CD4-positive, CD25-positive, alpha-beta regulatory T cell (primary cell): ENCODE data around the gene SSR3. TPM values are rescaled to one million over a fixed set of nuclear protein-coding genes. Genes with fewer than 3 reads are reported as not detected.

Source experiments
- ATAC-seq, 2 donors: fragments of 150-1000 bp; cut with Tn5 transposase; one replicate each; pipeline ENCODE4 v1.10.0; 2021; ENCODE audit warnings: low read depth in 2 of 2, moderate number of reproducible peaks in 2 of 2, moderate library complexity in 1 of 2
- DNase-seq, 3 donors: peaks; one replicate each; pipeline versions ENCODE4 v3.0.0 to v3.0.0-alpha.2; 2012 to 2022; ENCODE audit warnings: mixed read lengths in 1 of 3
- H3K27ac ChIP-seq: one replicate; pipeline ENCODE4 v1.7.0; 2013; ENCODE audit warnings: mild to moderate bottlenecking, low read length; ENCODE audit not compliant: insufficient read depth, poor library complexity, severe bottlenecking
- H3K27me3 ChIP-seq: one replicate; pipeline ENCODE4 v1.7.0; 2013; ENCODE audit warnings: low read length; ENCODE audit not compliant: control insufficient read depth, insufficient read depth
- H3K36me3 ChIP-seq: one replicate; pipeline ENCODE4 v1.7.0; 2013; ENCODE audit warnings: mild to moderate bottlenecking, low read length, moderate library complexity; ENCODE audit not compliant: control insufficient read depth, insufficient read depth
- H3K4me1 ChIP-seq: 2 replicates; pipeline ENCODE4 v1.7.0; 2013; ENCODE audit warnings: mild to moderate bottlenecking, low read length; ENCODE audit not compliant: insufficient read depth, control insufficient read depth, poor library complexity, severe bottlenecking
- H3K4me3 ChIP-seq: one replicate; pipeline ENCODE4 v1.7.0; 2013; ENCODE audit warnings: low read depth, mild to moderate bottlenecking, low read length, moderate library complexity
- H3K9me3 ChIP-seq, 2 experiments: 1 replicate in 1 of 2; 2 replicates in 1 of 2; pipeline ENCODE4 v1.7.0; 2013; ENCODE audit warnings: low read length in 2 of 2, mild to moderate bottlenecking in 1 of 2, moderate library complexity in 1 of 2; ENCODE audit not compliant: control insufficient read depth in 2 of 2
- H3K27ac Mint-ChIP-seq, 3 donors: one replicate each; pipeline ENCODE4 v1.8.0; 2020 to 2022; ENCODE audit warnings: mild to moderate bottlenecking in 3 of 3, mixed read lengths in 3 of 3, moderate library complexity in 2 of 3
- H3K27me3 Mint-ChIP-seq: one replicate; pipeline ENCODE4 v1.8.0; 2022; ENCODE audit warnings: mild to moderate bottlenecking, mixed read lengths
- H3K36me3 Mint-ChIP-seq: one replicate; pipeline ENCODE4 v1.8.0; 2020; ENCODE audit warnings: mixed read lengths
- H3K4me1 Mint-ChIP-seq, 4 donors: one replicate each; pipeline ENCODE4 v1.8.0; 2020 to 2022; ENCODE audit warnings: mixed read lengths in 4 of 4, mild to moderate bottlenecking in 1 of 4
- H3K4me3 Mint-ChIP-seq, 4 donors: one replicate each; pipeline ENCODE4 v1.8.0; 2020 to 2022; ENCODE audit warnings: mild to moderate bottlenecking in 4 of 4, mixed read lengths in 4 of 4, moderate library complexity in 3 of 4
- H3K9me3 Mint-ChIP-seq, 7 donors: one replicate each; pipeline ENCODE4 v1.8.0; 2020 to 2022; ENCODE audit warnings: mixed read lengths in 7 of 7, mild to moderate bottlenecking in 3 of 7, moderate library complexity in 2 of 7
- polyA plus RNA-seq, 4 donors: library from polyadenylated mRNA; unstranded; fragments of 300-500 nt; fragmentation: Illumina TruSeq; gene quantifications; one replicate each; pipeline ENCODE4 v1.2.3, GENCODE V29; 2021
- total RNA-seq: library from RNA; stranded (reverse); gene quantifications from one replicate; pipeline ENCODE4 v1.2.3, GENCODE V29; 2022

The SSR3 gene
- total and polyA plus RNA-seq, 5 donors from 2014 or later, result 73.9 to 183 (median 134) TPM

DNA sequence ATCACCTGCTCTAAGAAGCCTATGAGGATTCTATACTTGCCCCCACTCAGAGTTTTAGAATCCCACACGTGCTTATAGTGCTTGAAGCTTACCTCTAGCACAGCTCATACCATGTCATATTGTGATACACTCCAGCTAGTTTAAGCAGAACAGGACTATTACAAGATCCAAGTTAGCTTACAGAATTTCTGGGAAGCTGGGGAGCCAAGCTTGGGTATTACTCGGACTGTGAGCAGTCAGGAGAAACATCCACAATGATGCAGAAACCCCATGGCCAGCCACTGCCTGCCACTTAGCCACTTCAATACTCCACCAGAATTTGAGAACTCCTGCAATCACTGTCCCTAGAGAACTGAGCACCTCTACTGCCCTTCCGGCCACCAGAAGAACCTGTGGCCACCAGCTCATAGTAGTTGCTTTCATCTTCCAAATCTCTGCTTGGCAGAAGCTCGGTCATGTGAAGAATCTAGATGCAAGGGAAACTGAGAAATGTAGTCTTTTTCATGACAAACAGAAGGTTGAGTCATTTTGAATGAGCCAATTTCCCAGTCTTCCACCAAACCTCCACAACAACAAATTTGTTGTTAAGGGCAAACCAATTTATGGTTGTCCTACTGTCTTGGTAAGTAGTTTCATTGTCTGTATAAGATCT, 27.7 kb upstream of the SSR3 start:
- H3K27me3 ChIP-seq, result peaks cover 2% of the 10 kb centered on the region
- peaks cover 39% of the 10 kb centered on the region for H3K27me3 Mint-ChIP-seq
- peaks cover 0 to 6% (median 0%) of the 10 kb centered on the region in 7 donors for H3K9me3 Mint-ChIP-seq
- no peak overlapping the region for H3K4me3 ChIP-seq
- no peak overlapping the region for H3K27ac ChIP-seq
- H3K9me3 ChIP-seq, result no peaks in the 10 kb centered on the region
- H3K4me1 ChIP-seq, result no peaks in the 10 kb centered on the region
- no peaks in the 10 kb centered on the region for H3K36me3 ChIP-seq
- DNase-seq (no peak), ATAC-seq (no peak)
- H3K4me1 Mint-ChIP-seq, result no peaks in the 10 kb centered on the region
- no peaks in the 10 kb centered on the region for H3K36me3 Mint-ChIP-seq
- H3K27ac Mint-ChIP-seq, result no peak overlapping the region
- no peak overlapping the region for H3K4me3 Mint-ChIP-seq

- H3K4me3 Mint-ChIP-seq, result no peak overlapping the region
- H3K4me1 ChIP-seq, result no peaks in the 10 kb centered on the region
These were observed 27.0 kb upstream of the SSR3 start for GRCh38 chr3:156581954-156582353.

GRCh38 chr3:156581033-156581432, 26.1 kb upstream of the SSR3 start:
- Histone ChIP-seq H3K4me3 (no peak overlapping the region), H3K27me3 (peaks cover 9% of the 10 kb centered on the region), H3K4me1 (no peaks in the 10 kb centered on the region), H3K9me3 (no peaks in the 10 kb centered on the region), H3K27ac (no peak overlapping the region), H3K36me3 (no peaks in the 10 kb centered on the region)
- Mint-ChIP-seq H3K27me3 (peaks cover 43% of the 10 kb centered on the region), H3K4me1 (no peaks in the 10 kb centered on the region), H3K4me3 (no peak overlapping the region), H3K36me3 (no peaks in the 10 kb centered on the region), H3K9me3 (peaks cover 0 to 6% (median 0%) of the 10 kb centered on the region in 7 donors), H3K27ac (no peak overlapping the region)
- ATAC-seq (no peak), DNase-seq (no peak)

More at GRCh38 chr3:156581954-156582353, 27.0 kb upstream of the SSR3 start:
- no peak overlapping the region for H3K27ac ChIP-seq
- Mint-ChIP-seq H3K27ac (no peak overlapping the region), H3K27me3 (peaks cover 39% of the 10 kb centered on the region), H3K36me3 (no peaks in the 10 kb centered on the region), H3K9me3 (peaks cover 0 to 6% (median 0%) of the 10 kb centered on the region in 7 donors), H3K4me1 (no peaks in the 10 kb centered on the region)
- no peaks in the 10 kb centered on the region for H3K36me3 ChIP-seq
- H3K4me3 ChIP-seq, result no peak overlapping the region
- DNase-seq (no peak), ATAC-seq (no peak)
- H3K27me3 ChIP-seq, result peaks cover 4% of the 10 kb centered on the region
- H3K9me3 ChIP-seq, result no peaks in the 10 kb centered on the region

- no peak overlapping the region for H3K27ac Mint-ChIP-seq
- ATAC-seq (no peak), DNase-seq (no peak)
- no peak overlapping the region for H3K4me3 Mint-ChIP-seq
- no peaks in the 10 kb centered on the region for H3K4me1 ChIP-seq
- H3K4me1 Mint-ChIP-seq, result no peaks in the 10 kb centered on the region
- H3K27ac ChIP-seq, result no peak overlapping the region
- no peaks in the 10 kb centered on the region for H3K36me3 Mint-ChIP-seq
- no peaks in the 10 kb centered on the region for H3K36me3 ChIP-seq
- H3K9me3 Mint-ChIP-seq, result peaks cover 0 to 4% (median 0%) of the 10 kb centered on the region in 7 donors
- no peaks in the 10 kb centered on the region for H3K9me3 ChIP-seq
- peaks cover 18% of the 10 kb centered on the region for H3K27me3 ChIP-seq
- H3K4me3 ChIP-seq, result no peak overlapping the region
- H3K27me3 Mint-ChIP-seq, result peaks cover 41% of the 10 kb centered on the region
These were observed 24.5 kb upstream of the SSR3 start for GRCh38 chr3:156579427-156579851.

GRCh38 chr3:156577736-156578135, 22.8 kb upstream of the SSR3 start:
- DNase-seq (no peak), ATAC-seq (no peak)
- H3K4me1 ChIP-seq, result no peaks in the 10 kb centered on the region
- no peak overlapping the region for H3K4me3 Mint-ChIP-seq
- peaks cover 0 to 2% (median 0%) of the 10 kb centered on the region in 7 donors for H3K9me3 Mint-ChIP-seq
- H3K27me3 Mint-ChIP-seq, result peaks cover 38% of the 10 kb centered on the region
- H3K36me3 ChIP-seq, result no peaks in the 10 kb centered on the region
- H3K9me3 ChIP-seq, result no peaks in the 10 kb centered on the region
- H3K4me1 Mint-ChIP-seq, result no peaks in the 10 kb centered on the region
- H3K4me3 ChIP-seq, result no peak overlapping the region
- no peaks in the 10 kb centered on the region for H3K36me3 Mint-ChIP-seq
- H3K27ac Mint-ChIP-seq, result no peak overlapping the region
- H3K27ac ChIP-seq, result no peak overlapping the region
- H3K27me3 ChIP-seq, result peaks cover 27% of the 10 kb centered on the region

DNA sequence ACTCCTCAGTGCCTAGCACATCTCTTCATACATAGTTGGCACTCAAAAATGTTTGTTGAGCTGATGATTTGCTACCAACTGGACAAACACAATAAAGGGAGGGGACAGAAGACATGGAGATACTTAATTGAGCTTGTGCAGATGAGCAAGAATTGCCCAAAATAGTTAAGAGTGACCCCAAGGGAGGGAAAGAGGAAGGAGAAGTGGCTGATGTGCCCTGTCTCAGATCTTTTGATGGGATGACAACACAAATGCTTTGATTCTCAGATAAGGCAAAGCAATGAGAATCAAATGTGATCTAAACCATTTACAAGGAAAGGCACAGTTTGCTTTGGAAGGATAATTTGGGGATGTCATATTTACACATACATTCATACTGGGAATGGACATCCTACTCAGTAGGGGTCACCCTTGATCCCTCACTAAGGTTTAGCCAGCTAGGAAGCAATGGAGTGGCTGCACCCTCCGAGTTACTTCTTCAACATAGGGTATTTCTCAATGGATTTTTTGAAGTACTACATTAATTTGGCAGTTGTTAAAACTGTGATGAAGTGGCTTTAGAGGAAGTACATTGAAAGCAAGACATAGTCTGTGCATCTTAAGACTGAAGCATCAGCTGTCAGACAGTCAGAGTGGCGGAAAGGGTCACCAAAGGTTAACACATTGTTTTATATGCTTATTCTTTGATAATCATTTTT, 21.9 kb upstream of the SSR3 start:
- DNase-seq (no peak), ATAC-seq (no peak)
- no peaks in the 10 kb centered on the region for H3K36me3 ChIP-seq
- H3K27me3 ChIP-seq, result peaks cover 34% of the 10 kb centered on the region
- Mint-ChIP-seq H3K4me1 (no peaks in the 10 kb centered on the region), H3K36me3 (no peaks in the 10 kb centered on the region), H3K9me3 (peaks cover 0 to 2% (median 0%) of the 10 kb centered on the region in 7 donors), H3K27me3 (peaks cover 38% of the 10 kb centered on the region), H3K27ac (no peak overlapping the region), H3K4me3 (no peak overlapping the region)
- H3K27ac ChIP-seq, result no peak overlapping the region
- no peaks in the 10 kb centered on the region for H3K9me3 ChIP-seq
- H3K4me3 ChIP-seq, result no peak overlapping the region
- no peaks in the 10 kb centered on the region for H3K4me1 ChIP-seq

- peaks cover 0 to 2% (median 0%) of the 10 kb centered on the region in 7 donors for H3K9me3 Mint-ChIP-seq
- Histone ChIP-seq H3K4me1 (no peaks in the 10 kb centered on the region), H3K27ac (no peak overlapping the region), H3K27me3 (peaks cover 35% of the 10 kb centered on the region), H3K9me3 (no peaks in the 10 kb centered on the region), H3K4me3 (no peak overlapping the region), H3K36me3 (no peaks in the 10 kb centered on the region)
- peaks cover 39% of the 10 kb centered on the region for H3K27me3 Mint-ChIP-seq
- no peaks in the 10 kb centered on the region for H3K36me3 Mint-ChIP-seq
- H3K4me1 Mint-ChIP-seq, result no peaks in the 10 kb centered on the region
- H3K27ac Mint-ChIP-seq, result no peak overlapping the region
- no peak for ATAC-seq
- no peak for DNase-seq
- no peak overlapping the region for H3K4me3 Mint-ChIP-seq
These were observed 21.1 kb upstream of the SSR3 start for GRCh38 chr3:156576051-156576450.

GRCh38 chr3:156575641-156576040, 20.7 kb upstream of the SSR3 start:
- Mint-ChIP-seq H3K4me3 (no peak overlapping the region), H3K9me3 (peaks cover 0 to 2% (median 0%) of the 10 kb centered on the region in 7 donors), H3K27ac (no peak overlapping the region), H3K27me3 (peaks cover 39% of the 10 kb centered on the region), H3K4me1 (no peaks in the 10 kb centered on the region), H3K36me3 (no peaks in the 10 kb centered on the region)
- Histone ChIP-seq H3K4me3 (no peak overlapping the region), H3K9me3 (no peaks in the 10 kb centered on the region), H3K36me3 (no peaks in the 10 kb centered on the region), H3K4me1 (no peaks in the 10 kb centered on the region), H3K27ac (no peak overlapping the region), H3K27me3 (peaks cover 35% of the 10 kb centered on the region)
- no peak for DNase-seq
- ATAC-seq, result no peak
